Measurements from ENCODE around the gene FGF3. TPM values are rescaled to one million over a fixed set of nuclear protein-coding genes. Genes with fewer than 3 reads are reported as not detected.
A peak's percentile ranks its signal among the peaks of the same experiment; 100 is the strongest.

Gene FGF3
- total RNA-seq, 1 donor = not detected

DNA sequence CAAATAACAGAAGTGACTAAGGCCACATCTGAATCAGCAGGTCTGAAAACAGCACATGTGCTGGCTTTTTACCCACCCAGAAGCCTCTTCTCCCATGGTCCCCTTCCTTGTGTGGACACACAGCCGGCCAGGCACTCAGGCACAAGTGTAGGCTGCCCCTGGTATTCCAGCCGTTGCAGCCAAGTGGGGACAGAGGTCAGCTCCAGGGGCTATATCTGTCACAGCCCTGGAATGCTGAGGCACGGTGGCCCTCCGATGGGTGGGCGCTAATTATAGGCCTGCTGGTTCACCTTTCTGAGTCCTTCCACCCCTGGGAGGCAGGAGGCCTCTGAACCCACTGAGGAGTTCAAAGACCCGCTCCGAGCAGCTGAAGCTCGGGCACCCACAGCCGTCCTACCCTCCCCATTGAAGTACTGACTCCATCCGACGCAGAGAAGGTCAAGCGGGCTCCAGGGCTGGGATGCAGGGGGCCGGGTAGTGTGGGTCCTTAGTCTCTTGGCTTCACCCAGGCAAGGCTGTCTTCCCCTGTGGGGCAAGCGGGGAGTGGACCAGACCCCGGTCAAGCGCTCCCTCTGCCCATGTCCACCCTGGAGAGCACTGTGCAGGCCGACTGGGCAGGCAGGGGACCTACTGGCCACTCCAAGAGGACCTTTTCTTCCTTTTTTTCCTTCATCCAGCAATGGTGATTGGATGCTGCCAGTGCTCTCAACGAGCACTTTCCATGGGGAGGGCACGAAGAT, 14.3 kb downstream of the FGF3 start:
- DNase-seq (ENCODE audit: low read depth) = no peak
- TF ChIP-seq, protein P1, sequence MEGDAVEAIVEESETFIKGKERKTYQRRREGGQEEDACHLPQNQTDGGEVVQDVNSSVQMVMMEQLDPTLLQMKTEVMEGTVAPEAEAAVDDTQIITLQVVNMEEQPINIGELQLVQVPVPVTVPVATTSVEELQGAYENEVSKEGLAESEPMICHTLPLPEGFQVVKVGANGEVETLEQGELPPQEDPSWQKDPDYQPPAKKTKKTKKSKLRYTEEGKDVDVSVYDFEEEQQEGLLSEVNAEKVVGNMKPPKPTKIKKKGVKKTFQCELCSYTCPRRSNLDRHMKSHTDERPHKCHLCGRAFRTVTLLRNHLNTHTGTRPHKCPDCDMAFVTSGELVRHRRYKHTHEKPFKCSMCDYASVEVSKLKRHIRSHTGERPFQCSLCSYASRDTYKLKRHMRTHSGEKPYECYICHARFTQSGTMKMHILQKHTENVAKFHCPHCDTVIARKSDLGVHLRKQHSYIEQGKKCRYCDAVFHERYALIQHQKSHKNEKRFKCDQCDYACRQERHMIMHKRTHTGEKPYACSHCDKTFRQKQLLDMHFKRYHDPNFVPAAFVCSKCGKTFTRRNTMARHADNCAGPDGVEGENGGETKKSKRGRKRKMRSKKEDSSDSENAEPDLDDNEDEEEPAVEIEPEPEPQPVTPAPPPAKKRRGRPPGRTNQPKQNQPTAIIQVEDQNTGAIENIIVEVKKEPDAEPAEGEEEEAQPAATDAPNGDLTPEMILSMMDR (IDR thresholded peaks at IDR 0.05; ENCODE audit: insufficient read depth, low read length) = no peak
- no peak overlapping the region for H3K4me3 ChIP-seq (ENCODE audit: low read depth, low read length)

DNA sequence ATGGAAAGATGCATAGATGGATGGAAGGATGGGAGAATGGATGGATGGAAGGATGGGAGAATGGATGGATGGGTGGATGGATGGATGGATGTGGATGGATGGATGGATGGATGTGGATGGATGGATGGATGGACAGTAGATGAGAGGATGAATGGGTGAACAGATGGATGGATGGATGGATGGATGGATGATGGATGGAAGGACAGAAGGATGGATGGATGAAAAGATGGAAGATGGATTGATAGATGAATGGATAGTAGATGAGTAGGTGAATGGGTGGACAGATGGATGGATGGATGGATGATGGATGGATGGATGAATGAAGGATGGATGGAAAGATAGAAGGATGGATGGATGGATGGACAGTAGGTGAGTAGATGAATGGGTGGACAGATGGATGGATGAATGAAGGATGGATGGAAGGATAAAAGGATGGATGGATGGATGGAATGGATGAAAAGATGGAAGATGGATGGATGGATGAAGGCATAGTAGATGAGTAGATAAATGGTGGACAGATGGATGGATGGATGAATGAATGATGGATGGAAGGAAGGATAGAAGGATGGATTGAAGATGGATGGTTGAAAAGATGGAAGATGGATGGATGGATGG, 15.5 kb downstream of the FGF3 start:
- TF ChIP-seq, protein P1 (IDR thresholded peaks at IDR 0.05; ENCODE audit: insufficient read depth, low read length) = no peak
- no peak for DNase-seq (ENCODE audit: low read depth)
- H3K4me3 ChIP-seq (ENCODE audit: low read depth, low read length) = no peak overlapping the region

DNA sequence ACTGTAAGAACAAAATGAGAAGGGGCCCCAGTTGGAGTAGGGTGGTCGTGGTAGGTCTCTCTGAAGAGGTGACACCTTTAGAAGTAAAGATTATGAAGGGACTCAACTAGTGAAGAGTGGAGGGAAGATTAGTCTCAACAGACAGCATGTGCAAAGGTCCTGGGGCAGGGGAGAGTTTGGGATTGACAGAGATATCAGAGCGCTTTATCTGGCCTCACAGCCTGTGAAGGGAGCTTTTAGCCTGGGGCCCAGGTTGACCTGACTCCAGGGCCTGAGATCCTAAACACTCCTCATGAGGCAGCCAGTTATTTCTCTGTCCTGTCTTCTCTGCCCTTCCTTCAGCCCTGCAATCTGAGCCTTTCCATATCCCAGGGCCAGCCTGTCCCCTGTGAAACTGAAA, 16.2 kb downstream of the FGF3 start:
- TF ChIP-seq, protein P1 (IDR thresholded peaks at IDR 0.05; ENCODE audit: insufficient read depth, low read length) = no peak
- no peak for DNase-seq (ENCODE audit: low read depth)
- H3K4me3 ChIP-seq (ENCODE audit: low read depth, low read length) = no peak overlapping the region

DNA sequence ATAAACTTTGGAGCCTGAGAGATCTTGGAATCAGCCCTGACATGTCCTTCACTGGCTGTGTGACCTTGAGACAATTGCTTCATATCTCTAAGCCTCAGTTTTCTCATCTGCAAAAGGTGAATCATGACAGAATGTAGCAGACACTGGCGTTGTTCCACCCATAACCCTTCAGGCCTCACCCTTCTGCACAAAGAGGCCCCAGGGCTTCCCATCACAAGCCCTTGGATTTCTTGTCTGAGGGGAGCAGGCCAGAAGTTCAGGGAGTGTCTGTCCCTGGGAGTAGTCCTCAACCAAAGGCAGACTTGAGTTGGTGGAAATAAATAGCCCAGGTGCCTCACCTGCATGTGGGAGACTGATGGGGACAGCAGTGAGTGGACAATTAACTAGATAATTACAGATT, 16.6 kb downstream of the FGF3 start:
- no peak for DNase-seq (ENCODE audit: low read depth)
- no peak overlapping the region for H3K4me3 ChIP-seq (ENCODE audit: low read depth, low read length)
- TF ChIP-seq, protein P1 (IDR thresholded peaks at IDR 0.05; ENCODE audit: insufficient read depth, low read length) = no peak

DNA sequence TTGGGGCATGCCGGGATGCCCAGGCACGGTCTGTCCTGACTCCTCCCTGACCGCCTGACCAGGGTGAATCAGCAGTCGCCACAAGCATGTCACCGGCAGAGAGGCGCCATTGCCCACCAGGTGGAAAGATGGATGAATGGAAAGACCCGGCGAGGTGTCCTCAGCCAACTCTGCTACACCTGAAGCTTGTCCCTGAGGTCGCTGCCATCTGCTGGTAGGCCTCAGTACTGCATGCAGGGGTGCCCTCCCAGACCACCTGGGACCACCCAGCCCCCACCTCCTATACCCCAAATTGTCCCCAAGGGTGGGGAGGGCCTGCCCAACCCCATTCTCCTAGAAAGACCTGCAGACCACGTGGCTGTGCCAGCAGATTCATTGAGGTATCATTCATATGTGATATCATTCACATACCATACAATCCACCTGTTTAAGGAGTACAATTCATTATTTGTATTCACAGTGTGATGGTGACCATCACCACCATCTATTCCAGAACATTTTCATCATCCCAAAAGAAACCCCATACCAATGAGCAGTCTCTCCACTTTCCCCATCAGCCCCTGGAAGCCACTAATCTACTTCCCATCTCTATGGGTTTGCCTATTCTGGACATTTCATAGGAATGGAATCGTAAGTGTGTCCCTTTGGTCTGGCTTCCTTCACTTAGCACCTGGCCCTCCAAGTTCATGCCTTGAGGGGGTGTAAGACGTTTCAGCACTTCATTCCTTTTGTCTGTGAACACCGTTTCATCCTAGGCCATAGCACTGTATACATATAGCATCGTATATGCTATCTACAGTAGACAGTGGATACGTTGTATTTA, 17.5 kb downstream of the FGF3 start:
- no peak for DNase-seq (ENCODE audit: low read depth)
- TF ChIP-seq, protein P1 (IDR thresholded peaks at IDR 0.05; ENCODE audit: insufficient read depth, low read length) = peak; percentile 76

DNA sequence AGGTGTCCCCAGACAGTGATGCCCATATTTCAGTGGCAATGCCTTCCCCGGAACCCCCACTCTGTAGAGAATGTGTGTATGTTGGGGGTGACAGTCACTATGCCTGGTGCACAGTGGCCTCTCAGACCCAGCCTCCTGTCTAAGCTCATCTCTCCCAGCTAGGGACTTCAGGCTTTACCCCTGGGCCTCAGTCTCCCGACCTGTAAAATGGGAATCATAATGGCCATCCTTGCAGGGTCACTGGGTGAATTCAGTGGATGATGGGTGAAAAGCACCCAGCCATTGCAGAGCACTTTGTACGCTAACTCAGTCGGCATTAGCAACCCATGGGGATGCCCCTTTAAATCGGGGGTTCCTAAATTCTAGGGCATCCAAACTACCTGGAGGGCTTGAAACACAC, 18.9 kb downstream of the FGF3 start:
- TF ChIP-seq, protein P1 (IDR thresholded peaks at IDR 0.05; ENCODE audit: insufficient read depth, low read length) = no peak
- no peak overlapping the region for H3K4me3 ChIP-seq (ENCODE audit: low read depth, low read length)
- no peak for DNase-seq (ENCODE audit: low read depth)

More for the DNA sequence above, 17.5 kb downstream of the FGF3 start:
- H3K4me3 ChIP-seq (ENCODE audit: low read depth, low read length) = no peak overlapping the region
